CD14-positive monocyte (primary cell): Measurements from ENCODE around the gene SLC25A17. TPM values are rescaled to one million over a fixed set of nuclear protein-coding genes. Genes with fewer than 3 reads are reported as not detected.
"Not testable (repeated sequence)": the region's sequence is repeated elsewhere in the genome, so short reads cannot be mapped to it uniquely, and the experiment has no call there.

Experiments
- DNase-seq, 3 donors: peaks; one replicate each; pipeline ENCODE4 v3.0.0-alpha.2; 2011 to 2022
- H2AFZ ChIP-seq: 2 replicates; pipeline ENCODE4 v1.6.0; 2012; ENCODE audit warnings: mild to moderate bottlenecking, low read depth, low read length, inconsistent platforms; ENCODE audit not compliant: insufficient read depth, poor library complexity, severe bottlenecking
- H3K27ac ChIP-seq, 2 donors: 1 replicate in 1 of 2; 2 replicates in 1 of 2; pipeline ENCODE4 v1.5.1; 2012 to 2013; ENCODE audit warnings: low read length in 2 of 2, control low read depth in 1 of 2, inconsistent platforms in 1 of 2, low read depth in 1 of 2, mild to moderate bottlenecking in 1 of 2
- H3K27me3 ChIP-seq, 2 donors: one replicate each; pipeline versions ENCODE4 v1.6.0 to v1.6.1; 2011 to 2013; ENCODE audit warnings: low read length in 2 of 2; ENCODE audit not compliant: control insufficient read depth in 2 of 2, insufficient read depth in 2 of 2
- H3K36me3 ChIP-seq, 2 donors: replicated peaks in 1 of 2; 1 replicate in 1 of 2; 2 replicates in 1 of 2; pipeline versions ENCODE4 v1.5.1 to v1.6.1; 2012 to 2013; ENCODE audit warnings: low read length in 2 of 2, control low read depth in 1 of 2, inconsistent platforms in 1 of 2, mild to moderate bottlenecking in 1 of 2; ENCODE audit not compliant: insufficient read depth in 2 of 2, control insufficient read depth in 1 of 2
- H3K4me1 ChIP-seq, 2 donors: 1 replicate in 1 of 2; 2 replicates in 1 of 2; pipeline versions ENCODE4 v1.5.1 to v1.6.1; 2012 to 2013; ENCODE audit warnings: low read length in 2 of 2, control low read depth in 1 of 2, inconsistent platforms in 1 of 2, mild to moderate bottlenecking in 1 of 2, moderate library complexity in 1 of 2; ENCODE audit not compliant: insufficient read depth in 2 of 2, control insufficient read depth in 1 of 2
- H3K4me2 ChIP-seq: replicated peaks from 2 replicates; pipeline ENCODE3; 2012; ENCODE audit warnings: low read length, moderate library complexity, mild to moderate bottlenecking; ENCODE audit not compliant: poor library complexity, severe bottlenecking; ENCODE audit errors: extremely low read depth
- H3K4me3 ChIP-seq, 3 experiments: fragments of 200-600 bp in 1 of 3; sonication (generic) in 1 of 3; replicated peaks in 1 of 3; 1 replicate in 2 of 3; 2 replicates in 1 of 3; pipeline ENCODE4 v1.5.1; 2011 to 2013; ENCODE audit warnings: low read length in 3 of 3, mild to moderate bottlenecking in 3 of 3, control low read depth in 2 of 3, low read depth in 2 of 3, inconsistent platforms in 1 of 3, moderate library complexity in 1 of 3
- H3K79me2 ChIP-seq: 2 replicates; pipeline ENCODE4 v1.6.0; 2012; ENCODE audit warnings: mild to moderate bottlenecking, control low read depth, inconsistent platforms, low read length, moderate library complexity; ENCODE audit not compliant: insufficient read depth
- H3K9ac ChIP-seq: 2 replicates; pipeline ENCODE4 v1.6.0; 2017; ENCODE audit warnings: low read length, mild to moderate bottlenecking; ENCODE audit not compliant: insufficient read depth, poor library complexity, severe bottlenecking
- H3K9me3 ChIP-seq, 2 donors: replicated peaks in 1 of 2; 1 replicate in 1 of 2; 2 replicates in 1 of 2; pipeline versions ENCODE4 v1.5.1 to v1.6.1; 2012 to 2013; ENCODE audit warnings: low read length in 2 of 2, control low read depth in 1 of 2; ENCODE audit not compliant: control insufficient read depth in 1 of 2, insufficient read depth in 1 of 2
- H4K20me1 ChIP-seq: 2 replicates; pipeline ENCODE4 v1.6.0; 2012; ENCODE audit warnings: mild to moderate bottlenecking, low read length, control low read depth, moderate library complexity; ENCODE audit not compliant: insufficient read depth
- H3K27ac Mint-ChIP-seq, 7 donors: one replicate each; pipeline ENCODE4 v1.8.0; 2020; ENCODE audit warnings: mild to moderate bottlenecking in 7 of 7, mixed read lengths in 7 of 7, moderate library complexity in 6 of 7, inconsistent platforms in 2 of 7
- H3K27me3 Mint-ChIP-seq, 3 donors: one replicate each; pipeline ENCODE4 v1.8.0; 2021 to 2022; ENCODE audit warnings: low read depth in 3 of 3, mild to moderate bottlenecking in 3 of 3, mixed read lengths in 3 of 3, moderate library complexity in 3 of 3, inconsistent platforms in 1 of 3
- H3K36me3 Mint-ChIP-seq, 2 donors: one replicate each; pipeline ENCODE4 v1.8.0; 2020; ENCODE audit warnings: mixed read lengths in 2 of 2, inconsistent platforms in 1 of 2, mild to moderate bottlenecking in 1 of 2
- H3K4me1 Mint-ChIP-seq: one replicate; pipeline ENCODE4 v1.8.0; 2020; ENCODE audit warnings: mild to moderate bottlenecking, mixed read lengths
- H3K4me3 Mint-ChIP-seq, 2 donors: one replicate each; pipeline ENCODE4 v1.8.0; 2020; ENCODE audit warnings: mild to moderate bottlenecking in 2 of 2, mixed read lengths in 2 of 2, moderate library complexity in 1 of 2
- H3K9me3 Mint-ChIP-seq, 7 donors: one replicate each; pipeline ENCODE4 v1.8.0; 2020 to 2022; ENCODE audit warnings: mixed read lengths in 7 of 7, mild to moderate bottlenecking in 6 of 7, moderate library complexity in 6 of 7, inconsistent platforms in 2 of 7
- CTCF ChIP-seq: fragments of 200-600 bp; IDR thresholded peaks from one replicate; pipeline ENCODE4 v1.8.0; 2022; ENCODE audit warnings: antibody characterized with exemption, mild to moderate bottlenecking
- WGBS: methylation state at CpG from one replicate; pipeline ENCODE4 v1.1.5; 2013; ENCODE audit warnings: missing lambda C conversion rate; ENCODE audit not compliant: insufficient coverage; 5-methylcytosine and 5-hydroxymethylcytosine counted together
- intact Hi-C, 2 donors: fragments of 100-400 bp; cut with micrococcal nuclease; formaldehyde crosslinking; loops; one replicate each; pipeline versions ENCODE4 v1.15.0 to v1.15.1; 2023
- polyA plus RNA-seq, 3 donors: library from polyadenylated mRNA; depleted of rRNA in 1 of 3; unstranded in 2 of 3; stranded (reverse) in 1 of 3; fragments of 300-500 nt in 2 of 3; fragments of >200 nt in 1 of 3; fragmentation: Illumina TruSeq in 2 of 3; gene quantifications; 1 replicate in 2 of 3; 2 replicates in 1 of 3; pipeline ENCODE4 v1.2.3, GENCODE V29; 2012 to 2021

The SLC25A17 gene
- polyA plus RNA-seq, 3 donors = 7.3 to 10.6 (median 8.8) TPM

- intact Hi-C loops = no loop called here
- Histone ChIP-seq H2AFZ (no peak overlapping the region), H3K36me3 (peaks cover 6 to 62% of the 10 kb centered on the region in 2 donors), H3K27me3 (no peaks in the 10 kb centered on the region), H3K4me1 (no peaks in the 10 kb centered on the region), H3K9me3 (no peaks in the 10 kb centered on the region), H3K4me2 (no peak overlapping the region), H3K9ac (no peak overlapping the region), H3K79me2 (no peaks in the 10 kb centered on the region), H3K4me3 (no peak overlapping the region), H3K27ac (no peak overlapping the region), H4K20me1 (no peaks in the 10 kb centered on the region)
- no peak overlapping the region for H3K27ac Mint-ChIP-seq
- peaks cover 0 to 2% (median 0%) of the 10 kb centered on the region in 7 donors for H3K9me3 Mint-ChIP-seq
- no peak for TF ChIP-seq CTCF
- H3K4me1 Mint-ChIP-seq = no peaks in the 10 kb centered on the region
- H3K27me3 Mint-ChIP-seq = peaks cover 0 to 1% (median 0%) of the 10 kb centered on the region in 3 donors
- no peak overlapping the region for H3K4me3 Mint-ChIP-seq
- peaks cover 40 to 62% of the 10 kb centered on the region in 2 donors for H3K36me3 Mint-ChIP-seq
- 95% methylated on average over 10 of the region's 22 CpGs for WGBS
- no peak for DNase-seq
Observed at GRCh38 chr22:40789131-40789530, 30.0 kb downstream of the SLC25A17 start.

GRCh38 chr22:40782521-40782920, 36.6 kb downstream of the SLC25A17 start:
- Histone ChIP-seq H3K79me2 (no peaks in the 10 kb centered on the region), H3K9ac (no peak overlapping the region), H3K27me3 (no peaks in the 10 kb centered on the region), H3K4me1 (no peaks in the 10 kb centered on the region), H3K4me2 (no peak overlapping the region), H3K4me3 (no peak overlapping the region), H2AFZ (no peak overlapping the region), H4K20me1 (no peaks in the 10 kb centered on the region), H3K27ac (no peak overlapping the region), H3K36me3 (peaks cover 7 to 41% of the 10 kb centered on the region in 2 donors), H3K9me3 (no peaks in the 10 kb centered on the region)
- Mint-ChIP-seq H3K27me3 (no peaks in the 10 kb centered on the region), H3K4me3 (no peak overlapping the region), H3K27ac (no peak overlapping the region), H3K4me1 (no peaks in the 10 kb centered on the region), H3K36me3 (peaks cover 45 to 48% of the 10 kb centered on the region in 2 donors), H3K9me3 (peaks cover 0 to 2% (median 0%) of the 10 kb centered on the region in 7 donors)
- TF ChIP-seq CTCF = no peak
- intact Hi-C loops = no loop called here
- WGBS = no CpG with 5 or more reads among the region's 3 CpGs
- no peak for DNase-seq

GRCh38 chr22:40781749-40782148, 37.4 kb downstream of the SLC25A17 start:
- H3K4me3 Mint-ChIP-seq, DNase-seq, H3K4me3 ChIP-seq, H3K9me3 ChIP-seq, H3K9ac ChIP-seq, H3K79me2 ChIP-seq, H3K27ac ChIP-seq, H3K9me3 Mint-ChIP-seq, H3K4me1 ChIP-seq, H3K27ac Mint-ChIP-seq, H4K20me1 ChIP-seq, H3K27me3 ChIP-seq, H3K27me3 Mint-ChIP-seq, H2AFZ ChIP-seq, H3K4me2 ChIP-seq, intact Hi-C loops, H3K4me1 Mint-ChIP-seq: not testable (repeated sequence)
- H3K36me3 Mint-ChIP-seq = peaks cover 45 to 54% of the 10 kb centered on the region in 2 donors
- WGBS = 100% methylated on average over 7 of the region's 14 CpGs
- H3K36me3 ChIP-seq = peaks cover 13 to 42% of the 10 kb centered on the region in 2 donors
